ENCODE measurements around the gene SMARCA2. TPM values are rescaled to one million over a fixed set of nuclear protein-coding genes. Genes with fewer than 3 reads are reported as not detected.
A peak's percentile ranks its signal among the peaks of the same experiment; 100 is the strongest.

SMARCA2 gene
- total RNA-seq, 1 donor from 2014 or later, result 88.7 TPM

Small RNA genes within 50 kb of the gene (small RNA-seq; reads per million reads assigned to genes)
- gene RN7SL592P (not detected), gene RNU2-25P (0.70 reads per million, percentile 71 among the genes with 10 or more reads in this experiment)
